ENCODE data around the gene SHROOM4. TPM values are rescaled to one million over a fixed set of nuclear protein-coding genes. Genes with fewer than 3 reads are reported as not detected.

SHROOM4 gene
- total RNA-seq, 1 donor from 2014 or later = 3.7 TPM

- no peak overlapping the region for H3K27ac ChIP-seq (ENCODE audit: low read depth, low read length)
- H3K4me3 ChIP-seq (ENCODE audit: low read length in 3 of 3) = no peak overlapping the region
- no peak overlapping the region for H3K9ac ChIP-seq (ENCODE audit: low read depth in 1 of 3, low read length in 3 of 3)
- peaks cover 0 to 15% (median 0%) of the 10 kb centered on the region in 3 donors for H3K27me3 ChIP-seq (ENCODE audit: control insufficient read depth in 3 of 3, insufficient read depth in 3 of 3, low read length in 3 of 3)
- no peaks in the 10 kb centered on the region for H3K36me3 ChIP-seq (ENCODE audit: control insufficient read depth in 3 of 3, insufficient read depth in 3 of 3, low read length in 3 of 3)
- H3K9me3 ChIP-seq (ENCODE audit: control insufficient read depth in 3 of 3, low read length in 3 of 3) = no peaks in the 10 kb centered on the region
- H3K4me1 ChIP-seq (ENCODE audit: control insufficient read depth in 3 of 3, insufficient read depth in 3 of 3, low read length in 3 of 3) = no peaks in the 10 kb centered on the region
These were observed 115.0 kb downstream of the SHROOM4 start for GRCh38 chrX:50698944-50699343.

DNA sequence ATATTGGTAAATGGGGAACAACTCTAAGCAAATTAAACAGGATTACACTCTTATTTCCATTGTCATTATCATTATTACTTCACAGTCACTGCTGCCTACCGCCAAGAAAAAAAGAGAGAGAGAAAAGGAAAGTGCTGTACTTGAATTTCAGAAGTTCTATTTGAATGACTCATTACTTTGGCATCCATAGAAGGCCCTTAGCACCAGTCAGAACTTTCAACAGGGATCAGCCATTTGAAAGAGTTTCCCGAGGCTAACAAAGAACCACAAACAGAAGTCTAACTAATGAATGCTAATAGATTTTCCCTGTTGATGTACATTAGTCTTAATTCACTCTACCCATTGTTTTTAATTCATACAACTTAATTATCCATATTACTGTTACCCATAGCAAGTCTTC lies 116.3 kb downstream of the SHROOM4 start:
- Histone ChIP-seq H3K36me3 (ENCODE audit: control insufficient read depth in 3 of 3, insufficient read depth in 3 of 3, low read length in 3 of 3) (no peaks in the 10 kb centered on the region), H3K4me3 (ENCODE audit: low read length in 3 of 3) (no peak overlapping the region), H3K9me3 (ENCODE audit: control insufficient read depth in 3 of 3, low read length in 3 of 3) (no peaks in the 10 kb centered on the region), H3K27ac (ENCODE audit: low read depth, low read length) (no peak overlapping the region), H3K4me1 (ENCODE audit: control insufficient read depth in 3 of 3, insufficient read depth in 3 of 3, low read length in 3 of 3) (no peaks in the 10 kb centered on the region), H3K27me3 (ENCODE audit: control insufficient read depth in 3 of 3, insufficient read depth in 3 of 3, low read length in 3 of 3) (peaks cover 0 to 15% (median 0%) of the 10 kb centered on the region in 3 donors), H3K9ac (ENCODE audit: low read depth in 1 of 3, low read length in 3 of 3) (no peak overlapping the region)

GRCh38 chrX:50691820-50692219 lies 122.2 kb downstream of the SHROOM4 start:
- no peak overlapping the region for H3K9ac ChIP-seq (ENCODE audit: low read depth in 1 of 3, low read length in 3 of 3)
- H3K4me1 ChIP-seq (ENCODE audit: control insufficient read depth in 3 of 3, insufficient read depth in 3 of 3, low read length in 3 of 3) = no peaks in the 10 kb centered on the region
- H3K9me3 ChIP-seq (ENCODE audit: control insufficient read depth in 3 of 3, low read length in 3 of 3) = no peaks in the 10 kb centered on the region
- H3K4me3 ChIP-seq (ENCODE audit: low read length in 3 of 3) = no peak overlapping the region
- H3K27me3 ChIP-seq (ENCODE audit: control insufficient read depth in 3 of 3, insufficient read depth in 3 of 3, low read length in 3 of 3) = peaks cover 0 to 7% (median 0%) of the 10 kb centered on the region in 3 donors
- no peak overlapping the region for H3K27ac ChIP-seq (ENCODE audit: low read depth, low read length)
- no peaks in the 10 kb centered on the region for H3K36me3 ChIP-seq (ENCODE audit: control insufficient read depth in 3 of 3, insufficient read depth in 3 of 3, low read length in 3 of 3)

GRCh38 chrX:50684871-50685270 lies 129.1 kb downstream of the SHROOM4 start:
- Histone ChIP-seq H3K9me3 (ENCODE audit: control insufficient read depth in 3 of 3, low read length in 3 of 3) (no peaks in the 10 kb centered on the region), H3K27me3 (ENCODE audit: control insufficient read depth in 3 of 3, insufficient read depth in 3 of 3, low read length in 3 of 3) (peaks cover 0 to 6% (median 0%) of the 10 kb centered on the region in 3 donors), H3K27ac (ENCODE audit: low read depth, low read length) (no peak overlapping the region), H3K4me3 (ENCODE audit: low read length in 3 of 3) (no peak overlapping the region), H3K36me3 (ENCODE audit: control insufficient read depth in 3 of 3, insufficient read depth in 3 of 3, low read length in 3 of 3) (no peaks in the 10 kb centered on the region), H3K9ac (ENCODE audit: low read depth in 1 of 3, low read length in 3 of 3) (no peak overlapping the region), H3K4me1 (ENCODE audit: control insufficient read depth in 3 of 3, insufficient read depth in 3 of 3, low read length in 3 of 3) (no peaks in the 10 kb centered on the region)

DNA sequence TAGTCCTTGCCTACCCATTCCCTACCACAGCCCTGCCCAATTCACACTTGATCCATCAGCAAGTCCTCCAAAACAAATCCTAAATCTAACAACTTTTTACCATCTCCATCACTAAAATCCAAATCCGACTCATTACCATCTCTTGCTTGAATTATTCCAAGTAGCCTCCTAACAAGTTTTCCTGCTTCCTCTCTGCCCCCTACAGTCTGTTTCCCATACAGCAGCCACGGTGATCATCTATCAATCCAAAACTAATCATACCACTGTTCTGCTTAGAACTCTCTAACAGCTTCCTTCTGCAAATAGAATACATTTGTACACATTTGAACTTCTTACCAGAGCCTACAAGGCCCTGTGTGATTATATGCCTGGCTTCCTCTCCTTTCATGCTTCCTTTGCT lies 133.0 kb downstream of the SHROOM4 start:
- Histone ChIP-seq H3K27me3 (ENCODE audit: control insufficient read depth in 3 of 3, insufficient read depth in 3 of 3, low read length in 3 of 3) (peaks cover 0 to 6% (median 0%) of the 10 kb centered on the region in 3 donors), H3K27ac (ENCODE audit: low read depth, low read length) (no peak overlapping the region)

DNA sequence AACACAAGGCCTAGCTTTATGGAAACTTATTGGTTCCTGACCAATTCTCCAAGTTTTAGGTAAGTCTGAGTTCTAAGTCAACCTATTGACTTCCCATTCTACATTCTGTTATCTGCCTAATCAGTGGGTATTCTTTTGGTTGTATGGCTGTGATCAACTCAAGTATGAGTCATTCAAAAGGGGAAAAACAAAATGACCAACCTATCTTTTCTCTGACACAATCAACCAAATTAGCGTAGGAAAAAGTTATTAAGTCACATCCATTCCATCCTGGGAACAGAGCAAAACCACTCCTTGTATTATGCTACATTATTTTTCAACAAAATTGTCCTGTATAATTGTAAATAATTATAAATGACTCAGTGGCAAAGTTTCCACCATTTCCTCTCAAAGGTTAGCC lies 136.2 kb downstream of the SHROOM4 start:
- H3K4me1 ChIP-seq (ENCODE audit: control insufficient read depth in 3 of 3, insufficient read depth in 3 of 3, low read length in 3 of 3) = no peaks in the 10 kb centered on the region
- no peak overlapping the region for H3K4me3 ChIP-seq (ENCODE audit: low read length in 3 of 3)
- peaks cover 0 to 3% (median 0%) of the 10 kb centered on the region in 3 donors for H3K27me3 ChIP-seq (ENCODE audit: control insufficient read depth in 3 of 3, insufficient read depth in 3 of 3, low read length in 3 of 3)
- H3K36me3 ChIP-seq (ENCODE audit: control insufficient read depth in 3 of 3, insufficient read depth in 3 of 3, low read length in 3 of 3) = no peaks in the 10 kb centered on the region
- no peaks in the 10 kb centered on the region for H3K9me3 ChIP-seq (ENCODE audit: control insufficient read depth in 3 of 3, low read length in 3 of 3)
- H3K27ac ChIP-seq (ENCODE audit: low read depth, low read length) = no peak overlapping the region
- no peak overlapping the region for H3K9ac ChIP-seq (ENCODE audit: low read depth in 1 of 3, low read length in 3 of 3)

More for the DNA sequence above, 133.0 kb downstream of the SHROOM4 start:
- Histone ChIP-seq H3K4me1 (ENCODE audit: control insufficient read depth in 3 of 3, insufficient read depth in 3 of 3, low read length in 3 of 3) (no peaks in the 10 kb centered on the region), H3K9me3 (ENCODE audit: control insufficient read depth in 3 of 3, low read length in 3 of 3) (no peaks in the 10 kb centered on the region), H3K9ac (ENCODE audit: low read depth in 1 of 3, low read length in 3 of 3) (no peak overlapping the region), H3K36me3 (ENCODE audit: control insufficient read depth in 3 of 3, insufficient read depth in 3 of 3, low read length in 3 of 3) (no peaks in the 10 kb centered on the region), H3K4me3 (ENCODE audit: low read length in 3 of 3) (no peak overlapping the region)

DNA sequence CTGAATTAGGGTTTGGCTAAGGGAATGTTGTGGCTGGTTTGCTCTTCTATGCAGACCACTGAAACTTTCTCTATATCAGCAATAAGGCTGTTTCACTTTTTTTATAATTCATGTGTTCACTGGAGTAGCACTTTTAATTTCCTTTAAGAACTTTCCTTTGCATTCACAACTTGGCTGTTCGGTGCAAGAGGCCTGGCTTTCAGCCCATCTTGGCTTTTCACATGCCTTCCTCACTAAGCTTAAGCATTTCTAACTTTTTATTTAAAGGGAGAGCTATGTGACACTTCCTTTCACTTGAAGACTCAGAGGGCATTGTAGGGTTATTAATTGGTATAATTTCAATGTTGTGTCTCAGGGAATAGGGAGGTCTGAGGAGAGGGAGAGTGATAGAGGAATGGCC lies 142.3 kb downstream of the SHROOM4 start:
- no peaks in the 10 kb centered on the region for H3K27me3 ChIP-seq (ENCODE audit: control insufficient read depth in 3 of 3, insufficient read depth in 3 of 3, low read length in 3 of 3)
- no peak overlapping the region for H3K9ac ChIP-seq (ENCODE audit: low read depth in 1 of 3, low read length in 3 of 3)
- H3K9me3 ChIP-seq (ENCODE audit: control insufficient read depth in 3 of 3, low read length in 3 of 3) = no peaks in the 10 kb centered on the region
- H3K27ac ChIP-seq (ENCODE audit: low read depth, low read length) = no peak overlapping the region
- no peaks in the 10 kb centered on the region for H3K4me1 ChIP-seq (ENCODE audit: control insufficient read depth in 3 of 3, insufficient read depth in 3 of 3, low read length in 3 of 3)
- no peak overlapping the region for H3K4me3 ChIP-seq (ENCODE audit: low read length in 3 of 3)
- no peaks in the 10 kb centered on the region for H3K36me3 ChIP-seq (ENCODE audit: control insufficient read depth in 3 of 3, insufficient read depth in 3 of 3, low read length in 3 of 3)

- H3K4me1 ChIP-seq (ENCODE audit: control insufficient read depth in 3 of 3, insufficient read depth in 3 of 3, low read length in 3 of 3) = no peaks in the 10 kb centered on the region
These were observed 145.1 kb downstream of the SHROOM4 start for GRCh38 chrX:50668860-50669259.

DNA sequence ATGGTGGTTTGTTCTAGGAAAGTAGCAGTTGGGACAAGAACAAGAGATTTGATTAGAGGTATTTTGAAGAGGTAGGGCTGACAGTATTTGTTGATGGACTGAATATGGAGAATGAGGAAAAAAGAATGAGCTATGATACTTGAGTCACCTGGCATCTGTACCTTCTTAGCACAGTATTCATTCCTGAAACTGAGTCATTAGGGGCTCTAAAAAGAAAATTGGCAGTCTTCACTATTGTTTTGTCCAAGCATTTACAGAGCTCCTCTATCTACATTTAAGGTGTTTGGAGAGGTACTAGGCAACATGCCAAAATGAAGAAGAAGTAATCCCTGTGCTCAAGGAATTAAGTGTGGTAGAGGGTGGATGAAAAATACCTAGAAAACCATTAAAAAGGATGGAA lies 165.8 kb downstream of the SHROOM4 start:
- Histone ChIP-seq H3K9ac (ENCODE audit: low read depth in 1 of 3, low read length in 3 of 3) (no peak overlapping the region), H3K27me3 (ENCODE audit: control insufficient read depth in 3 of 3, insufficient read depth in 3 of 3, low read length in 3 of 3) (peaks cover 0 to 3% (median 0%) of the 10 kb centered on the region in 3 donors), H3K27ac (ENCODE audit: low read depth, low read length) (no peak overlapping the region), H3K4me3 (ENCODE audit: low read length in 3 of 3) (no peak overlapping the region), H3K9me3 (ENCODE audit: control insufficient read depth in 3 of 3, low read length in 3 of 3) (no peaks in the 10 kb centered on the region), H3K36me3 (ENCODE audit: control insufficient read depth in 3 of 3, insufficient read depth in 3 of 3, low read length in 3 of 3) (no peaks in the 10 kb centered on the region), H3K4me1 (ENCODE audit: control insufficient read depth in 3 of 3, insufficient read depth in 3 of 3, low read length in 3 of 3) (no peaks in the 10 kb centered on the region)

More at GRCh38 chrX:50668860-50669259, 145.1 kb downstream of the SHROOM4 start:
- no peaks in the 10 kb centered on the region for H3K27me3 ChIP-seq (ENCODE audit: control insufficient read depth in 3 of 3, insufficient read depth in 3 of 3, low read length in 3 of 3)
- H3K27ac ChIP-seq (ENCODE audit: low read depth, low read length) = no peak overlapping the region
- no peaks in the 10 kb centered on the region for H3K9me3 ChIP-seq (ENCODE audit: control insufficient read depth in 3 of 3, low read length in 3 of 3)
- H3K36me3 ChIP-seq (ENCODE audit: control insufficient read depth in 3 of 3, insufficient read depth in 3 of 3, low read length in 3 of 3) = no peaks in the 10 kb centered on the region
- H3K4me3 ChIP-seq (ENCODE audit: low read length in 3 of 3) = no peak overlapping the region
- H3K9ac ChIP-seq (ENCODE audit: low read depth in 1 of 3, low read length in 3 of 3) = no peak overlapping the region

DNA sequence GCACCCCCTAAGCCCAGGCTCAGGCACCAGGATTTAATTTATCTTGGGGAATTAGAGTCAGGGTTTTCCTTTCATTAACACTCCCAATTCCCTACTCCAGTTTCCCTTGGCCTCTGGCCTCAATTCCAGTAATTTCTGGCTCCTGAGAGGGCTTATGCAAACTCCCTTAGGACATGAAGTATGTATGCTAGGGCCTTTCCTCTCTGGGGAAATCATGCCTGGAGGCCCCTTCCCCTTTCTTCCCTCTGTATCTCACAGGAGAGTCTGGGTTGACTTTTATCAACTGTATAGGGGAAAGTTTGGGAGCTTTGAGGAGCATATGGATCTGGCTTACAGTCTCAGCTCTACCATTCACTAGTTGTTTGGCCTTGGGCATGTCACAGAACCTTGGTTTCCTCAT lies 169.5 kb downstream of the SHROOM4 start:
- no peak overlapping the region for H3K27ac ChIP-seq (ENCODE audit: low read depth, low read length)
- no peak overlapping the region for H3K9ac ChIP-seq (ENCODE audit: low read depth in 1 of 3, low read length in 3 of 3)
- H3K27me3 ChIP-seq (ENCODE audit: control insufficient read depth in 3 of 3, insufficient read depth in 3 of 3, low read length in 3 of 3) = peaks cover 0 to 3% (median 0%) of the 10 kb centered on the region in 3 donors
- H3K9me3 ChIP-seq (ENCODE audit: control insufficient read depth in 3 of 3, low read length in 3 of 3) = no peaks in the 10 kb centered on the region
- H3K36me3 ChIP-seq (ENCODE audit: control insufficient read depth in 3 of 3, insufficient read depth in 3 of 3, low read length in 3 of 3) = no peaks in the 10 kb centered on the region
- no peaks in the 10 kb centered on the region for H3K4me1 ChIP-seq (ENCODE audit: control insufficient read depth in 3 of 3, insufficient read depth in 3 of 3, low read length in 3 of 3)
- H3K4me3 ChIP-seq (ENCODE audit: low read length in 3 of 3) = no peak overlapping the region

Data from skeletal muscle tissue (tissue), 4 donors.